KMS-11 (cell line): ENCODE results near the gene RPS6KA5.
A peak's percentile ranks its signal among the peaks of the same experiment; 100 is the strongest.

Experiments
- H2AFZ ChIP-seq: fragments of 200-600 bp; sonication (generic); 2 replicates; pipeline ENCODE4 v1.6.1; 2016; ENCODE audit warnings: antibody characterized with exemption, mixed run types, low read depth
- H3K27ac ChIP-seq: fragments of 200-600 bp; sonication (generic); 2 replicates; pipeline ENCODE4 v1.6.1; 2016; ENCODE audit warnings: mild to moderate bottlenecking, mixed run types
- H3K27me3 ChIP-seq: fragments of 200-600 bp; sonication (generic); 2 replicates; pipeline ENCODE4 v1.6.1; 2017; ENCODE audit warnings: mild to moderate bottlenecking, low read depth, mixed run types, moderate library complexity; ENCODE audit not compliant: insufficient read depth
- H3K36me3 ChIP-seq: fragments of 200-600 bp; sonication (generic); 2 replicates; pipeline ENCODE4 v1.6.1; 2017; ENCODE audit warnings: mild to moderate bottlenecking, mixed run types; ENCODE audit not compliant: insufficient read depth
- H3K4me1 ChIP-seq: fragments of 200-600 bp; sonication (generic); 2 replicates; pipeline ENCODE4 v1.6.1; 2016; ENCODE audit warnings: mild to moderate bottlenecking, low read depth, mixed run types; ENCODE audit not compliant: poor library complexity, severe bottlenecking
- H3K4me2 ChIP-seq: fragments of 200-600 bp; sonication (generic); 2 replicates; pipeline ENCODE4 v1.7.0; 2016; ENCODE audit warnings: mild to moderate bottlenecking, mixed run types
- H3K4me3 ChIP-seq: fragments of 200-600 bp; sonication (generic); IDR thresholded peaks from 2 replicates; pipeline ENCODE4 v1.6.1; 2017; ENCODE audit warnings: low read depth, low read length, mixed read lengths; ENCODE audit not compliant: insufficient read depth
- H3K79me2 ChIP-seq: fragments of 200-600 bp; sonication (generic); 2 replicates; pipeline ENCODE4 v1.6.1; 2016; ENCODE audit warnings: low read depth, mixed run types; ENCODE audit not compliant: insufficient read depth
- H3K9ac ChIP-seq: fragments of 200-600 bp; sonication (generic); 2 replicates; pipeline ENCODE4 v1.6.1; 2016; ENCODE audit warnings: mild to moderate bottlenecking, mixed run types
- H4K20me1 ChIP-seq: fragments of 200-600 bp; sonication (generic); 2 replicates; pipeline ENCODE4 v1.6.1; 2016; ENCODE audit warnings: mild to moderate bottlenecking, mixed run types; ENCODE audit not compliant: insufficient read depth
- CTCF ChIP-seq: fragments of 200-600 bp; sonication (generic); conservative IDR thresholded peaks from 2 replicates; pipeline ENCODE4 v1.6.1; 2017; ENCODE audit warnings: low read depth, mild to moderate bottlenecking, antibody characterized with exemption, low read length, moderate library complexity, mixed read lengths

The RPS6KA5 gene

GRCh38 chr14:90816681-90817436 is 243.6 kb downstream of the RPS6KA5 start:
- no peak overlapping the region for H3K4me2 ChIP-seq
- no peaks in the 10 kb centered on the region; the same call in 1 of the 2 replicates for H3K27me3 ChIP-seq
- H3K4me3 ChIP-seq = no peak overlapping the region
- peaks cover 14% of the 10 kb centered on the region for H3K4me1 ChIP-seq
- H3K9ac ChIP-seq = no peak overlapping the region
- H4K20me1 ChIP-seq = no peaks in the 10 kb centered on the region
- H3K36me3 ChIP-seq = no peaks in the 10 kb centered on the region
- no peak overlapping the region for H3K27ac ChIP-seq
- TF ChIP-seq CTCF = no peak
- no peak overlapping the region for H2AFZ ChIP-seq
- H3K79me2 ChIP-seq = no peaks in the 10 kb centered on the region

- no peak within 1 kb of the TSS; the same call in 1 of the 2 replicates for H3K9ac ChIP-seq
Observed at GRCh38 chr14:90815822-90816662, 244.4 kb downstream of the RPS6KA5 start, which contains the start of gene TTC7B. TSS of gene TTC7B (minus strand) at chr14:90816430. CDS start at chr14:90816295, 135 bp downstream.

GRCh38 chr14:90815572-90815821 is 244.9 kb downstream of the RPS6KA5 start:
- Histone ChIP-seq H3K4me3 (no peak overlapping the region), H3K27ac (no peak overlapping the region), H2AFZ (peak overlapping the region; percentile 18; the same call in 1 of the 2 replicates), H3K79me2 (no peaks in the 10 kb centered on the region), H3K4me2 (peak overlapping the region; percentile 54; the same call in 1 of the 2 replicates), H3K36me3 (no peaks in the 10 kb centered on the region), H3K27me3 (no peaks in the 10 kb centered on the region; the same call in 1 of the 2 replicates), H3K4me1 (peaks cover under 1% of the 10 kb centered on the region), H4K20me1 (no peaks in the 10 kb centered on the region), H3K9ac (no peak overlapping the region; the same call in 1 of the 2 replicates)
- no peak for TF ChIP-seq CTCF

More at GRCh38 chr14:90815822-90816662, 244.4 kb downstream of the RPS6KA5 start, which contains the start of gene TTC7B:
- no peak for TF ChIP-seq CTCF
- Histone ChIP-seq H3K4me1 (peaks cover 6% of the 10 kb centered on the region), H3K4me3 (no peak within 1 kb of the TSS), H3K36me3 (no peaks in the 10 kb centered on the region), H2AFZ (peak within 1 kb of the TSS; percentile 18; the same call in 1 of the 2 replicates), H3K4me2 (peak within 1 kb of the TSS; percentile 54; the same call in 1 of the 2 replicates), H3K27me3 (no peaks in the 10 kb centered on the region; the same call in 1 of the 2 replicates), H3K79me2 (no peaks in the 10 kb centered on the region), H3K27ac (no peak within 1 kb of the TSS), H4K20me1 (no peaks in the 10 kb centered on the region)

DNA sequence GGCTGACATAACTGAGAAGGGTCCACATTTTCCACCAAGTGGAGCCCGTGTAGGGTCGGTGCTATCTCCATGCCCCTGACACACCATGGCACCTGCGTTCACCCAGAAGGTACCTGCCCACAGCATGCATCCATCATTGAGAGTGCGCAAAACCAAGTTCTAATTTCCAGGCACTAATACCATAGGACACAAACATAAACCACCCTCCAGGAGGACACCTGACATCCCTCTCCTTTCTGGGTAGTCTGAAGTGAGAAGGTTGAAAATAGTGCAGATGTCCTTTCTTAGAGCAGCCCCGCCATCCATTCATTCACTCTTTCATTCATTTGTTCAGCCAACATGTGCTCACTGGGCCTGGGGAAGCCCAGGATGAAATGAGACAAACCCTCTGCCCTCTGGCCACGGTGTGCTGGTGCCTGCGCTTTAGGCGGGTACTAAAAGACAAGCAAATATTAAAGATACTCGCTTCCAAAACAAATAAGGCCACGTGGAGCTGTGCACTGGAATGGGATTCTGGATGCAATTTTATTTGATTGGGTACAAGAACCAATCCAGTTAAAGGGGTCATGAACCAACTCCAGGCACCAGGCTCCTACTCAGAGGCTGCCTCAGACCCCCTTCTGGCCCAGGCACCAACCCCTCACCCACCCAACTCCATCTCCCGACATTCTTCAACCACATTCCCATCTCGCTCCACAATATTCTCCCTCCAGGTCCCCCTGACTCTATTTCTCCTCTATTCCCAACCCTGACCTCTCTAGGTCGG is 245.5 kb downstream of the RPS6KA5 start:
- Histone ChIP-seq H3K4me1 (no peaks in the 10 kb centered on the region), H3K4me3 (no peak overlapping the region), H3K27ac (no peak overlapping the region), H2AFZ (peak overlapping the region; percentile 18; the same call in 1 of the 2 replicates), H3K4me2 (peak overlapping the region; percentile 54; the same call in 1 of the 2 replicates), H3K79me2 (no peaks in the 10 kb centered on the region), H4K20me1 (no peaks in the 10 kb centered on the region), H3K9ac (no peak overlapping the region), H3K27me3 (no peaks in the 10 kb centered on the region), H3K36me3 (no peaks in the 10 kb centered on the region)
- TF ChIP-seq CTCF = no peak
